Sigmoid colon (tissue), 3 donors: ENCODE measurements around the gene MARCKS.

ENCODE experiments used
- POLR2A ChIP-seq, 2 donors: fragments of 450-650 bp; IDR thresholded peaks; one replicate each; pipeline ENCODE4 v1.6.1; 2016; ENCODE audit warnings: antibody characterized with exemption in 2 of 2, mild to moderate bottlenecking in 2 of 2, moderate library complexity in 2 of 2
- TF ChIP-seq, protein P1 (sequence below), 4 experiments: fragments of 450-650 bp in 3 of 4; fragments of 200-600 bp in 1 of 4; IDR thresholded peaks; one replicate each; pipeline ENCODE4 v1.5.1; 2016 to 2019; ENCODE audit warnings: antibody characterized with exemption in 4 of 4, mild to moderate bottlenecking in 3 of 4, moderate library complexity in 2 of 4

DNA sequence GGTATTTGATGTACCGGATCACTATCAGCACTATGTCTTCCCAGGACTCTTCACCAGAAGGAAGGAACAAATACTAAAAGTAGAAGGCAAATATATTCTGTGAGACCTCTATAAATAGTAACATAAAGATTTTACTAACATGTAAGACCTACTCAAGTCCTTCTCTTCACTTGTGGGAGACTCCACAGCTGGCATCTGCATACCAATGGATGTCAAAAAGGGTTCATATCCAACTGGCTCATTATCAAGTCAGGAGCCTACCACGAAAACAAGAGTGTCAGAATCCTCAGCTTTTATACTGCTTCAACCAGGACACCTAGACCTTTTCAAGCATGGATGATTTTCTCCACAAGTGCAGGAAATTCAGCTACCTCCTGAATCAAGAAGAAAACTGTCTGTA, 20.0 kb upstream of the MARCKS start:
- TF ChIP-seq, protein P1, sequence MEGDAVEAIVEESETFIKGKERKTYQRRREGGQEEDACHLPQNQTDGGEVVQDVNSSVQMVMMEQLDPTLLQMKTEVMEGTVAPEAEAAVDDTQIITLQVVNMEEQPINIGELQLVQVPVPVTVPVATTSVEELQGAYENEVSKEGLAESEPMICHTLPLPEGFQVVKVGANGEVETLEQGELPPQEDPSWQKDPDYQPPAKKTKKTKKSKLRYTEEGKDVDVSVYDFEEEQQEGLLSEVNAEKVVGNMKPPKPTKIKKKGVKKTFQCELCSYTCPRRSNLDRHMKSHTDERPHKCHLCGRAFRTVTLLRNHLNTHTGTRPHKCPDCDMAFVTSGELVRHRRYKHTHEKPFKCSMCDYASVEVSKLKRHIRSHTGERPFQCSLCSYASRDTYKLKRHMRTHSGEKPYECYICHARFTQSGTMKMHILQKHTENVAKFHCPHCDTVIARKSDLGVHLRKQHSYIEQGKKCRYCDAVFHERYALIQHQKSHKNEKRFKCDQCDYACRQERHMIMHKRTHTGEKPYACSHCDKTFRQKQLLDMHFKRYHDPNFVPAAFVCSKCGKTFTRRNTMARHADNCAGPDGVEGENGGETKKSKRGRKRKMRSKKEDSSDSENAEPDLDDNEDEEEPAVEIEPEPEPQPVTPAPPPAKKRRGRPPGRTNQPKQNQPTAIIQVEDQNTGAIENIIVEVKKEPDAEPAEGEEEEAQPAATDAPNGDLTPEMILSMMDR (IDR thresholded peaks at IDR 0.05) = no peak
- TF ChIP-seq POLR2A (IDR thresholded peaks at IDR 0.05) = no peak
